GM21367 (cell line): ENCODE data around the gene PLEKHM2.
A peak's percentile ranks its signal among the peaks of the same experiment; 100 is the strongest.
"Not testable (repeated sequence)": the region's sequence is repeated elsewhere in the genome, so short reads cannot be mapped to it uniquely, and the experiment has no call there.

Experiments used
- ATAC-seq: cut with Tn5 transposase; IDR thresholded peaks from one replicate; pipeline ENCODE4 v1.9.1; 2021; ENCODE audit not compliant: unreplicated experiment

Gene PLEKHM2

DNA sequence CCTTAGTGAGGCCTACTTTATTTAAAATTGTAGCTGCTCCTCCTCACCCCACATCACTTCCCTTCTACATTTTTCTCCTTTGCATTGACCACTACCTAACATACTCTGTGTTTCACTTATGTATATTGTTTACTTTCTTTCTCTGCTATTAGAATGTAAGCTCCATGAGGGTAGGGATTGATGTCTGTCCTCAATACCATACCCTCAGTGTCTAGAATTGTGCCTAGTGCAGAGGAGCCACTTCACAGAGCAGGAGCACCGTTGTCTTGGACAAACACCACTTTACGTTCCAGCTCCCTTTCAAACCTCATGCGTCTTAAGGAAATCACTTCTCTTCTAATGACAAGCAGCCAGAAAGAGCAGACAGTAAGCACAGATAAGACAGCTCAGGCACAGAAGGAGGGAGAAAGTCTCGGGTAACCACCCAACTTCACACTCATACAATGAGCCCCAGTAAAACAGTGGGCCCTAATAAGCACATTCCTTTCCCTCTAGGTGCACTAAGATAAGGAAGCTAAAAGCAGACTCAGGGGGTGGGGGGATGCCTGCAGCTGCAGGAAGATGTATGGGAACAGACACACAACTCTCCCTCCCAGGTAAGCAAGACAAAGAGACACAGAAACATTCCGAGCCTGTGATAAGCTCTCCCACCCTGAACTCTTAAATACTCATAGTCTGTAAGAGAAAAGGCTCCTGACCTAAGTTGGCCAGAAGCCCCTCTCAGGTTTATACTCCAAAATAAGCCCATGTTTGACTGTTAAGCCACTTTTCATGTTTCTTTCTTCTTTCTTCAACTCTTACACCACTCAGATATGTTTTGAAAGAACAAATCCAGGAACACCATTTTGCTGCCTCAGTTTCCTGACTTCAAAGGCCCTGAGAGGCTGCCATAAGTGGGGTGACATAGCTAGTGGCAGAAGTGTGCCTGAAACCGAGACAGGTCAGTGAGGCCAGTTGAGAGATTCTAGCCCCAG lies 7.1 kb upstream of the PLEKHM2 start:
- no peak for ATAC-seq

DNA sequence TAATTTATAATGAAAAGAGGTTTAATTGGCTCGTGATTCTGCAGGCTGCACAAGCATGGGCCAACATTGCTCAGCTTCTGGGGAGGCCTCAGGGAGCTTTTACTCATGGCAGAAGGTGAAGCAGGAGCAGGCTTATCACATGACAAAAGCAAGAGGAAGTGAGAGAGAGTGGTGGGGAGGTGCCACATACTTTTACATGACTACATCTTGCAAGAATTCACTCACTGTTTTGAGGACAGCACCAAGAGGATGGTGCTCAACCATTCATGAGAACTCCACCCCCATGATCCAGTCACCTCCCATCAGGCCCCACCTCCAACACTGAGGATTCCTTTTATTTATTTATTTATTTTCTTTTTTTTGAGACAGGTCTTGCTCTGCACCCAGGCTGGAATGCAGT lies 5.5 kb upstream of the PLEKHM2 start:
- no peak for ATAC-seq

DNA sequence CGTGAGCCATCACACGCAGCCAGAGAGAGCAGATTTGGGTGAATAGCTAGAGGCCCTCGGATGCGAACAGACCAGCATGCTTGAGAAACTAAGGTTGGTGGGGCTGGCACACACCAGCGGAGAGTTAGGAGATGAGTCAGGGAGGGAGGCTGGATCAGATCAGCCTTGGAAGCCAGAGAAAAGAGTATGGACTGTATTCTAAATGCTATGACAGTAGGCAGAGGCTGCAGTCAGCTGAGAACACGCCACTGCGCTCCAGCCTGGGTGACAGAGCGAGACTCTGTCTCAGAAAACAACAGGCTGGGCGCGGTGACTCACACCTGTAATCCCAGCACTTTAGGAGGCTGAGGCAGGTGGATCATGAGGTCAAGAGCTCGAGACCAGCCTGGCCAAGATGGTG lies 4.0 kb upstream of the PLEKHM2 start:
- no peak for ATAC-seq

GRCh38 chr1:15680561-15681348 lies 3.4 kb upstream of the PLEKHM2 start:
- no peak for ATAC-seq

DNA sequence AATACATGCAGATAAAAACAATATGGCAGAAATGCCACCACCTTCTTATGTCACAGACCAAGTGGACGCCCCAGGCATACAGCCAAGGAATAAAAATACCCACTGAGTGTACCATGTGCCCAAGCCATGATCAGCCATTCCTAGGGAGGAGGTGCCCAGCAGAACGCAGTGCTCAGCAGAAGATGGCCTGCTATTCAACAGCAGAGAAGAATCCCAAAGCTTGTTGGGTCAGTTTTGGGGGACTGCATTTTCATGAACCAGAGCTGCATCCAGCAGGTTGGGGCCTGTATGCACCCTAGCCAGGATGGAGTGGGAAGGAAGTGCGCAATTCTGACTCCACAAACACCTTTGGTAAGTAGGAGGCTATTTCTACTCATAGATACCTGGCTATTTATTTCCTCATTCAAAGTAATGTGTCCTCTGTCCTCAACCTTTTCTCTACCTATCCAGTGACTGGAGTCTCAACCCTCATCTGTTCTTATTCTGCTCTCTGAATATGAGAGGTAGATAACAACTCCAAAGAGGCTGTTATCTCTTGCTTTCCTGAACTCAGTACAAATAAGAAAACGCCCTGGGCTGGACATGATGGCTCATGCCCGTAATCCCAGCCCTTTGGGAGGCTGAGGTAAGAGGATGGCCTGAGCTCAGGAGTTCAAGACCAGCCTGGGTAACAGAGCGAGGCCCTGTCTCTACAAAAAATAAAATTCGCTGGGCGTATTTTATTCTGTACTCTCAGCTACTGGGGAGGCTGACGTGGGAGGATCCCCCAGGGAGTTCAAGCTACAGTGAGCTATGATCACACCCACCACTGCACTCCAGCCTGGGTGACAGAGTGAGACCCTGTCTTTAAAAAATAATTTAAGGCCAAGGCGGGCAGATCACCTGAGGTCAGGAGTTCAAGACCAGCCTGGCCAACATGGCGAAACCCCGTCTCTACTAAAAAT lies 2.5 kb upstream of the PLEKHM2 start:
- ATAC-seq, result no peak

- ATAC-seq, result no peak
These were observed 1.2 kb upstream of the PLEKHM2 start for GRCh38 chr1:15682936-15683341.

GRCh38 chr1:15683345-15684039 lies 628 bp upstream of the PLEKHM2 start:
- ATAC-seq, result no peak

- no peak for ATAC-seq
These were observed 560 bp downstream of the PLEKHM2 start for GRCh38 chr1:15684468-15685291.

DNA sequence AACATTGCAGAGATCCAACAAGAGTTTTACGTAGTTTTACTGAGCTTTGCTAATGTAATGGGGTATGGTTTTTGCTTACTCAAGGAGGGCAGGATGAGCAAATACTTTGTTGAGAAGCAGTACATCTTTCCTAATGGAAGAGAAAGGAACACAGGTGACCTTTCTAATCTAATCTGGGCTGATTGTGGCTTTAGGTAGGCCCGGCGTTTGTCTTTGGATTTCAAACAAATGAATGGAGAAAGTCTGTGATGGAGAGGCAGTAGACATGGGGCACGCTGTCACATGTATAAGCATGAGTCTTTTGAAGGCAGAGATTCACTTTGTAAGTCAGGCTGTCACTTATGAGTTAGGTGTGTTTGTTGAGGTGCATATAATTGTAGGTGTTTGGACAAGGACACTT lies 1.7 kb downstream of the PLEKHM2 start:
- no peak for ATAC-seq

- ATAC-seq, result no peak
These were observed 3.3 kb downstream of the PLEKHM2 start for GRCh38 chr1:15687446-15687845.

DNA sequence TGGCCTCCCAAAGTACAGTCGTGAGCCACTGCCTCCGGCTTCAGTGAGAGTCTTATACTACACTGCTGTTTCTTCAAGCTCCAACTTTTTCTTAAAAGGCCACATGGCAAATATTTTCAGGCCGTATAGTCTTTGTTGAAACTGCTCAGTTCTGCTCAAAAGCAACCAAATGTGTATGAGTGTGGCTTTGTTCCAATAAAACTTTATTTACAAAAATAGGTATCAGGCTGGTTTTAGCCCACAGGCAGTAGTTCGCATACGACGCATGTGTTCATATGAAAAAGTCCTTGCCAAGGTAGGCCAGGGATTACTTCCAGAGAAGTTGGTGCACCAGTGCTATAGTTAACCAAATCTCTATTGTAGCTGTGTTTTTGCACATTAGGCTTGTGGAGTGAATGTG lies 6.2 kb downstream of the PLEKHM2 start:
- no peak for ATAC-seq

- ATAC-seq, result no peak
These were observed 7.4 kb downstream of the PLEKHM2 start for GRCh38 chr1:15691434-15692032.

DNA sequence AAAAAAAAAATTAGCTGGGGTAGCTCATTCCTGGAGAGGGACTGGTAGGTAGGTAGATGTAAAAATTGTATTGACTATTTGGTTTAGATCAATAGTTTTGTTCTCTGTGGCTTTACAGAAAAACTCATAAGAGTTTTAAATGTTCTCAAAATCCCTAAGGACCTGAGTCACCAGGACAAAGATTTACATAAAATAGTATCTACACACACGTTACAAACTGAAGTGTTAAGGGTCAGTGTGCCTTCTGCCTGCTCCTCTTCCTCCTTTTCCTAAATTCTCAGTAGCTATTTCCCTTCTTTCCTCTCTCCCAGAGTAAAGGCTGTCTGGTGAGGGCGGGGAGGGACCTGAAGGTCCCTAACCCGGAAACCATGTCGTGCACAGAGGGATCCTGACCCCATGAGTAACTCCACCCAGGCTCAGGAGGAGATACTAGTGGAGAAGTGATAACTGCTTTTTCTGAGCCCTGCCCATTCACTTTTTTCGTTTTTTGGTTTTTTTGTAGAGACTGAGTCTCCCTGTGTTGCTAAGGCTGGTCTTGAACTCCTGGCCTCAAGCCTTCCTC lies 8.1 kb downstream of the PLEKHM2 start:
- ATAC-seq, result no peak

GRCh38 chr1:15693371-15693770 lies 9.3 kb downstream of the PLEKHM2 start:
- no peak for ATAC-seq

GRCh38 chr1:15696956-15697521 lies 12.9 kb downstream of the PLEKHM2 start:
- ATAC-seq, result peak; percentile 90

- ATAC-seq, result no peak
These were observed 14.1 kb downstream of the PLEKHM2 start for GRCh38 chr1:15698201-15698600.

DNA sequence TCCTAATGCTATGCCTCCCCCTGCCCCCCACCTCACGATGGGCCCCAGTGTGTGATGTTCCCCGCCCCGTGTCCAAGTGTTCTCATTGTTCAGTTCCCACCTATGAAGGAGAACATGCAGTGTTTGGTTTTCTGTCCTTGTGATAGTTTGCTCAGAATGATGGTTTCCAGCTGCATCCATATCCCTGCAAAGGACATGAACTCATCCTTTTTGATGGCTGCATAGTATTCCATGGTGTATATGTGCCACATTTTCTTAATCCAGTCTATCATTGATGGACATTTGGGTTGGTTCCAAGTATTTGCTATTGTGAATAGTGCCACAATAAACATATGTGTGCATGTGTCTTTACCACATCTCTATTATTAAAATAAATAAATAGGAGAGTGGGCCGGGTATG lies 15.2 kb downstream of the PLEKHM2 start:
- not testable (repeated sequence) for ATAC-seq

- ATAC-seq, result no peak
These were observed 16.4 kb downstream of the PLEKHM2 start for GRCh38 chr1:15700508-15700907.
